BLaER1 treated with 17β-estradiol and CSF1 and Interleukin-3, amounts not matched to agents 10 nM and 100 nM (cell line): ENCODE measurements around the gene TCF7.

ENCODE experiments used
- H3K27ac ChIP-seq, 11 experiments: shearing (Covaris generic); formaldehyde crosslinking; 2 replicates each; pipeline ENCODE4 v1.8.1; 2022
- H3K27me3 ChIP-seq, 11 experiments: shearing (Covaris generic); formaldehyde crosslinking; 2 replicates each; pipeline ENCODE4 v1.8.1; 2022
- H3K36me3 ChIP-seq, 11 experiments: shearing (Covaris generic); formaldehyde crosslinking; 2 replicates each; pipeline ENCODE4 v1.8.1; 2022
- H3K4me1 ChIP-seq, 10 experiments: shearing (Covaris generic); formaldehyde crosslinking; 2 replicates each; pipeline ENCODE4 v1.8.1; 2022
- H3K4me2 ChIP-seq, 11 experiments: shearing (Covaris generic); formaldehyde crosslinking; 2 replicates each; pipeline ENCODE4 v1.8.1; 2022
- H3K4me3 ChIP-seq, 10 experiments: shearing (Covaris generic); formaldehyde crosslinking; 2 replicates each; pipeline ENCODE4 v1.8.1; 2022
- H3K9ac ChIP-seq, 11 experiments: shearing (Covaris generic); formaldehyde crosslinking; 2 replicates each; pipeline ENCODE4 v1.8.1; 2022
- H3K9me3 ChIP-seq, 11 experiments: shearing (Covaris generic); formaldehyde crosslinking; replicated peaks in 1 of 11; 2 replicates each; pipeline ENCODE4 v1.8.1; 2022
- H4K20me1 ChIP-seq, 11 experiments: shearing (Covaris generic); formaldehyde crosslinking; 2 replicates each; pipeline ENCODE4 v1.8.1; 2022
- Cebpa-rat ChIP-seq, 11 experiments: shearing (Covaris generic); IDR thresholded peaks; 2 replicates each; pipeline ENCODE4 v1.8.1; 2022

TCF7 gene

DNA sequence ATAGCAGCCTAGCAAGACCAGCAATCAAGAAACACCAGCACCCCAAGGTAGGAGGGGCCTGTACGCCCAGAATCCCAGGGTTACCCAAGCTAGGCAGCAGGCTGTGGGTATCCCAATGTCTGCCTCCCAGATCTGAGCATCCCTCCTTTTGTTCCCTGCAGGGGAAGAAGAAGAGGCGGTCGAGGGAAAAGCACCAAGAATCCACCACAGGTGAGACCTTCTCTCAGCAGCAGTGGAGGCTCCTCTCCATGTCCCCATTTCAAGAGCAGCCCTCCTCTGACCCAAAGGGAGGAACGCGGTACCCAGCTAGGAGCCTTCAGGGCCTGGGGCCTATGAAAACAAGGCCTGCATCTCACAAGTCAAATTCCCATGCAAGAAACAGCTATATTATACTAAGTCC lies 28.9 kb downstream of the TCF7 start:
- Histone ChIP-seq H3K27ac (no peak overlapping the region), H3K36me3 (peaks cover 55 to 94% (median 78%) of the 10 kb centered on the region in 11 experiments), H3K27me3 (no peaks in the 10 kb centered on the region), H3K4me2 (no peak overlapping the region), H3K9ac (0 out of 22 replicates have a peak overlapping the region, but pooled peaks of 1 of the 11 experiments have one; percentile 8), H4K20me1 (peaks cover 96 to 100% (median 99%) of the 10 kb centered on the region in 11 experiments), H3K4me3 (no peak overlapping the region), H3K4me1 (peaks cover 9 to 33% (median 28%) of the 10 kb centered on the region in 10 experiments), H3K9me3 (no peaks in the 10 kb centered on the region)
- TF ChIP-seq Cebpa-rat (IDR thresholded peaks at IDR 0.05), result no peak

DNA sequence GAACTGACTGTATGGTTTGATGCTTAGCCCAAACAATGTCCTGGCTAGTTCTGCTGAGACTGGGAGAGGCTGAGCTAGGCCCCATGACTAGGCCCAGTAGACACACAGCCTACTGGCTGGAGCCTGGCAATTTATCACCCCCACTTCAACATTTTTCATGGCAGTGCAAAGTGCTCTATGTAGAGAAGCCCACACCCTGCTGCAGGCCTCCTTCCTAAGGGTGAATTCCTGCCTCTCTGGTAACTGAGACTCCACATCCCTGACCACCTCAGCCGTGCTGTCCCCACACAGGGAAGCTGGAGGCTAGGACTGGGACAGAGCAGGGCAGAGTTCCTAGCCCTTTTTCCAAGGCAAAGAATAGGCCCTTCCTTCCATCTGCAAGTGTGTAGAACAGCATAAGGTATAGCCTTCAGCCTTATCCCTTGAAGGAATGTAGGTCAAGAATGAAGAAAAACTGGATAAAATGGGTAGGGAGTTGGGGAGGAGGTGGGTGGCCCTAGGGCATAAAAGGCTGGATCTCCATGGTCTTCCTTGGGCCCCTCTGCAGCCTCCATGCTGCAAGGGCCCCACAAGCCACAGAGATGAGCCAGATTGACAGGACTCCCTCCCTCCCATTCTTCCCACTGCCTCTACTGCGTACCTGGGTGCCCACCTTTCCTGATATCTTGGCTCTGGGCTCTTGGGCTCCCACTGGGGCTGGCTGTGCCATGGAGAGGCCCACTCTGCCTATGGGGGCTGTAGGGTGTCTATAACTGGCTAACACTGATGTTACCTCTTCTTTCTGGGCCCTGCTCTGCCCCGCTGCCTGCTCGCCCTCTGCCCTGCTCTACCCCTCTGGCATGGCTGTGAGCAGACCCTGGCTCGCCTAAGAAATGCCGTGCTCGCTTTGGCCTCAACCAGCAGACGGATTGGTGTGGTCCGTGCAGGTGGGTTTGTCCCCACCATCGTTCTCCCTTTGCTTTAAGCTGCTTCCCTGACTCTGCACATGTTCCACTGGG lies 29.8 kb downstream of the TCF7 start:
- no peak overlapping the region for H3K4me3 ChIP-seq
- H3K36me3 ChIP-seq, result peaks cover 63 to 94% (median 83%) of the 10 kb centered on the region in 11 experiments
- H4K20me1 ChIP-seq, result peaks cover 97 to 100% (median 99%) of the 10 kb centered on the region in 11 experiments
- H3K27ac ChIP-seq, result no peak overlapping the region
- H3K9me3 ChIP-seq, result no peaks in the 10 kb centered on the region
- no peaks in the 10 kb centered on the region for H3K27me3 ChIP-seq
- H3K4me1 ChIP-seq, result peaks cover under 1 to 25% (median 20%) of the 10 kb centered on the region in 10 experiments; a peak in 19 of 20 replicates
- TF ChIP-seq Cebpa-rat (IDR thresholded peaks at IDR 0.05), result no peak
- no peak overlapping the region for H3K4me2 ChIP-seq
- H3K9ac ChIP-seq, result 0 out of 22 replicates have a peak overlapping the region, but pooled peaks of 3 of the 11 experiments have one; percentile 4 to 8 (median 5)

DNA sequence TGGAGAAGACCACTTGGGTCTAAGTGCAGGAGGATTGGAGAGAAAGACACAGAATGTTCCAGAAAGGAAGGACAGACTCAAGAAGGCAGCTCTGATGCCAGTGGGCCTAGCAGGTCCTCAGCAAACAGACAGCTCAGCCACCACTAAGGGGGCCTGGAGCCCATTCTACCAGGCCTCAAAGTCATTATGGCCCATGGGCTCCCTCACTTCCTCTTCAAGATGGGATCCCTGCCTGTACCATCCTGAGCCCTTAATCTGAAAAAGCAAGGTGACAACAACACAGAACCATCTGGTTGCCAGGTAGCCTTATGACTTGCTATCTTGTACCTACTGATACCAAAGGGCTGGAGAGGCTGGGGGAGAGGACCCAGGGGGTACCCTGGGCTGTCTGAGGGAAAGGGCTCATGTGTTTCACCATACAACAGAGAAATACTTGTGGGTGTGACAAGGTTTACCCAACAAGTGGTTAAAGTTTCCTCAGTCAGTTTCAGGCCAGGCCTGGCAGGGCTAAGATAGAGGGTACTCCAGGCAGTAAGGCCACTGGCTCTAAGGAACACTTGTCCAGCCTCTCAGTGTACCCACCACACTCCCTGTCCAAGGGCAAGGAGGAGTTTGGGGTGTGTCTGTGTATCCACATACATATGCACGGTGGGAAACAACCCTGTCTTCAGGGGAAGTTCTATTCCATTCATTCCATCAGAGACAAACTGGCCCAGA lies 30.7 kb downstream of the TCF7 start:
- H3K36me3 ChIP-seq, result peaks cover 71 to 94% (median 83%) of the 10 kb centered on the region in 11 experiments
- no peak overlapping the region for H3K4me3 ChIP-seq
- peaks cover 0 to 15% (median 11%) of the 10 kb centered on the region in 10 experiments; a peak in 14 of 20 replicates for H3K4me1 ChIP-seq
- H3K27me3 ChIP-seq, result no peaks in the 10 kb centered on the region
- no peaks in the 10 kb centered on the region for H3K9me3 ChIP-seq
- no peak for TF ChIP-seq Cebpa-rat (IDR thresholded peaks at IDR 0.05)
- H3K9ac ChIP-seq, result peak overlapping the region in 2 of 11 experiments; percentile 22 to 26; a peak in 2 of 22 replicates
- H3K27ac ChIP-seq, result no peak overlapping the region
- H4K20me1 ChIP-seq, result peaks cover 97 to 100% (median 99%) of the 10 kb centered on the region in 11 experiments
- no peak overlapping the region for H3K4me2 ChIP-seq

DNA sequence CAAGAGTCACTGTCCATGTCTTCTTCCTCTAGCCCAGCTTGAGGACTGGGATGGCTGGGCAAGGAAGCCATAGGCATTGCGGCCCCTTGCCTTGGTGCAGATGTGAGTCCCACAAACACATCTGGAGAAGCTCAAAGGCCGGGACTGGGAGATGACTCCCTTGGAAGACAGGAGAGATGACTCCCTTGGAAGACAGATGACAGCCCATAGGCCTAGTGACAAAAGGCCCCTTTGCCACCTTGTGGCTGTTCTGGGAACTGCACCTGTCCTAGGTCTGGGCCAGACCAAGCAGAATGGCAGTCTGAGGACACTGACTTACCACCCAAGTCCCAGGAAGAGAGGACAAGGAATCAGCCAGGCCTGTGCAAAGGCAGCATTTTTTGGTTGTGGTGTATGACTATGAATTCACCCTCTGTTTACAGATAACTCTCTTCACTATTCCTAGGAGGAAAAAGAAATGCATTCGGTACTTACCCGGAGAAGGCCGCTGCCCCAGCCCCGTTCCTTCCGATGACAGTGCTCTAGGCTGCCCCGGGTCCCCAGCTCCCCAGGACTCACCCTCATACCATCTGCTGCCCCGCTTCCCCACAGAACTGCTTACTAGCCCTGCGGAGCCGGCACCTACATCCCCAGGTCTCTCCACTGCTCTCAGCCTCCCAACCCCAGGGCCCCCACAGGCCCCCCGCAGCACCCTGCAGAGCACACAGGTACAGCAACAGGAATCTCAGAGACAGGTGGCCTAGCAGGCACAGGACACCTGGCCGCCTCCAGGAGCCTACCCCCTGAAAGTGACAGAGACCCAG lies 31.5 kb downstream of the TCF7 start:
- Histone ChIP-seq H3K4me3 (no peak overlapping the region), H3K27ac (no peak overlapping the region), H3K9me3 (no peaks in the 10 kb centered on the region), H3K27me3 (no peaks in the 10 kb centered on the region), H3K9ac (no peak overlapping the region), H3K36me3 (peaks cover 77 to 97% (median 86%) of the 10 kb centered on the region in 11 experiments), H3K4me2 (no peak overlapping the region), H4K20me1 (peaks cover 97 to 100% (median 98%) of the 10 kb centered on the region in 11 experiments), H3K4me1 (peaks cover 0 to 8% (median 4%) of the 10 kb centered on the region in 10 experiments; a peak in 11 of 20 replicates)
- no peak for TF ChIP-seq Cebpa-rat (IDR thresholded peaks at IDR 0.05)

DNA sequence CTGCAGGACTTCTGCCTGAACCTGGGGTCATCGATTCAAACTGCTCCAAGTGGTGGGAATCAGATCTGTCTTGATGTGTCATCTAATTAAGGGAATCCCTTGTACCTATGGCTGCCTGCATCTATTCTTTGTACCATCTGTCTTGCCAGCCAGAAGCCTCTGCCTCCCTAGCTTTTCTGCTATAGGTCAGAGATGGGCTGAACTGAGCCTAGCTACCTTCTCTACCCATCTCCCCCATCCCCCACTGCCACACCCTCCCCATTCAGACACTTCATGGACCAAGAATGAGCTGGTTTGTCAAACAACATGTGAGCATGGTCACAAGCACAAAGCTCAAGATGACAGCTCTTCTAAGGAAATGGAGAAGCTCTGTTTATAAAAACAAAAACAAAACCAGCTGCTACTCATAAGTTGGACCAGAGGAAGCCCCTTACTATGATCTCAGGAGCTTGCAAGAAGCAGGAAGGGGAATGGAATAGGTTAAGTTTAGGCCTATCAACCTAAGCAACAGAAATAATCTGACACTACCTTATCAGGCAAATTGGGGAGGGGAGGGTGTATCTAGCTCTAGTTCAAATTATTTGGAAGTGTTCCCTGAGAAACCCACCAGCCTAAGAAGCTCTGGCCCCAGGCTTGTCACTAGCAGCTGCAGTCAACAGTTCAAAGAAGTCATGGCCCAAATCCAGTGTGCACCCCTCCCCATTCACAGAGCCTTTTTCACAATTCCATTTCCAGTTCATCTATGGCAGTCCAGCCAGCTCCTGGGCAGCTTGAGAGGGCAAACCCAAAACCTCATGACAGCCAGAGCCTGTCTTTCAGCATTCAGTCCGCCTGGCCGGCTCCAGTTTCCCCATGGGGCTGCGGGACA lies 32.4 kb downstream of the TCF7 start:
- Histone ChIP-seq H3K4me2 (no peak overlapping the region), H3K4me1 (peaks cover 0 to 3% (median 0%) of the 10 kb centered on the region in 10 experiments; a peak in 1 of 20 replicates), H3K36me3 (peaks cover 86 to 97% (median 94%) of the 10 kb centered on the region in 11 experiments), H3K27ac (no peak overlapping the region), H3K27me3 (no peaks in the 10 kb centered on the region), H3K9me3 (no peaks in the 10 kb centered on the region), H3K4me3 (no peak overlapping the region), H3K9ac (peak overlapping the region in 1 of 11 experiments; percentile 22; a peak in 1 of 22 replicates), H4K20me1 (peaks cover 88 to 100% (median 97%) of the 10 kb centered on the region in 11 experiments)
- no peak for TF ChIP-seq Cebpa-rat (IDR thresholded peaks at IDR 0.05)

DNA sequence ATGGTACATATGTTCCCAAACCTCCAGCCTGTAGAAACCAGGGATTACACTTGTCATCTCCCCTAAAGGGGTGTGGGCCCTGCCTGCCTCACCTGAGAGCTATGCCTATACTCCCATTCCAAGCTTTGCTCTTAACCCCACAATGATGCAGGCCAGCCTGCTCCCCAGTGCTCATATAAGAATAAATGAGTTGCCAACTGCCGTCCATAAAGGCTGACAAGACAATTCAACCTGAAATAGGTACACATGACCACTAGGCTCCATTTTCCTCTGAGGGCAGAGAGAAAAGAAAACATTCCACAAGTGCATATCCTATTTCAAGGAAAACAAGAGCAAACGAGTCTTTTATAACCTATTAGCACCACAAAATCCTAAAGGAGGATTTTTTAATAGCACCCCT lies 33.8 kb downstream of the TCF7 start:
- Histone ChIP-seq H3K4me2 (no peak overlapping the region), H3K4me3 (no peak overlapping the region), H3K4me1 (peaks cover 0 to 3% (median 0%) of the 10 kb centered on the region in 10 experiments; a peak in 1 of 20 replicates), H3K9me3 (no peaks in the 10 kb centered on the region), H3K27ac (no peak overlapping the region), H3K27me3 (no peaks in the 10 kb centered on the region), H4K20me1 (peaks cover 75 to 100% (median 94%) of the 10 kb centered on the region in 11 experiments), H3K36me3 (peaks cover 97 to 100% (median 99%) of the 10 kb centered on the region in 11 experiments), H3K9ac (no peak overlapping the region)
- no peak for TF ChIP-seq Cebpa-rat (IDR thresholded peaks at IDR 0.05)

DNA sequence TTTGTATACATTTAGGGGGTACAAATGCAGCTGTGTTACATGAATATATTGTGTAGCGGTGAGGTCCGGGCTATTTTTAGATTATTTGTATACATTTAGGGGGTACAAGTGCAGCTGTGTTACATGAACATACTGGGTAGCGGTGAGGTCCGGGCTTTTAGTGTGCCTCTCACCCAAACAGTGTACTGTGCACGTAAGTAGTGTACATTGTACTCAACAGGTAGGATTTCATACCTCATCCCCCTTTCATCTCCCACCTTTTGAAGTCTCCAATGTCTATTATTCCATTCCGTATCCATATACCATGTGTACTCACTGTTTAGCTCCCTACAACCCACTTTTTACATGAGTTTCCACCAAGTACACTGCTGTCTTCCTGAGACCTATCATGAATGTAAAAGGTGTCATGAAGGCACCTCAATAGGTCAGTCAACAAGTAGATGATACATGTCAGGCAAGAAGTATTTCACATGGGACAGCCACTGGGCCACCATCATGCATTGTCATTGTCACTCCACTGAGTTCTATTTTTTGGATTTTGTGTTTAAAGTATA lies 34.6 kb downstream of the TCF7 start:
- H3K4me1 ChIP-seq, result peaks cover 0 to 3% (median 0%) of the 10 kb centered on the region in 10 experiments; a peak in 1 of 20 replicates
- no peak overlapping the region for H3K27ac ChIP-seq
- H3K27me3 ChIP-seq, result no peaks in the 10 kb centered on the region
- TF ChIP-seq Cebpa-rat (IDR thresholded peaks at IDR 0.05), result no peak
- no peak overlapping the region for H3K4me3 ChIP-seq
- peaks cover 97 to 100% (median 99%) of the 10 kb centered on the region in 11 experiments for H3K36me3 ChIP-seq
- H4K20me1 ChIP-seq, result peaks cover 67 to 100% (median 87%) of the 10 kb centered on the region in 11 experiments
- H3K4me2 ChIP-seq, result no peak overlapping the region
- 0 out of 22 replicates have a peak overlapping the region, but pooled peaks of 1 of the 11 experiments have one; percentile 4 for H3K9ac ChIP-seq
- no peaks in the 10 kb centered on the region for H3K9me3 ChIP-seq
